Measurements from ENCODE around the gene PTK6.
"Not testable (repeated sequence)": the region's sequence is repeated elsewhere in the genome, so short reads cannot be mapped to it uniquely, and the experiment has no call there.

Gene PTK6

DNA sequence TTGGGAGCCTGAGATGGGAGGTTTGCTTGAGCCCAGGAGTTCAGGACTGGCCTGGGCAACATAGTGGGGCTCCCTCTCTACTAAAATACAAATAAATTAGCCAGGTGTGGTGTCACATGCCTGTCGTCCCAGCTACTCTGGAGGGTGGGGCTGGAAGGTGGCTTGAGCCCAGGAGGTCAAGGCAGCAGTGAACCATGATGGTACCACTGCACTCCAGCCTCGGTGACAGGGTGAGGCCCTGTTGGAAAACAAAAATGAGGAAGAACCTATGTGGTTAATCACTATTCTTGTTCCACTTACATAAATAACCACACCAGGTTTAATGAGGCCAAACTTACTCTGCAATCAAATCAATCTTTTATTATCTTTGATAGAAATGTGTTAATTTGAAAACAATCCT is 11.2 kb downstream of the PTK6 start:
- DNase-seq = no peak

DNA sequence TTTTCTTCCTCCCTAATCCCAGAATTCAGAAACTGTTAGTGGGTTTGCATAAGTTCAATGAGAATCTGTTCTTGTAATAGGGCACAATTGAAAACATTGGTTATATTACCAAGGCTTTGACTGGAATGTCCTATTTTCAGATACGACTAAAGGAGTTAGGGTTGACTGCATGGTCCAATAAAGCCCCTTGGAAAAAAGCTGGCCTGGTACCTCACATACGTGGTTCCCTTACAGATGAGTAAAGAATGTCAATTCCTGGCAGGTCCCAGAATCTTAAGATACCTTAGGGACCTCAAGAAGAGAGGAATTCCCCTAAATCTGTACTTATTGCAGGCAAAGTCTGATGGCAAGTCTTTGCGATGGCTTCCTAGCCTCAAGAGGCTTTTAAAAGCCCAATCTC is 12.0 kb downstream of the PTK6 start:
- DNase-seq = no peak

DNA sequence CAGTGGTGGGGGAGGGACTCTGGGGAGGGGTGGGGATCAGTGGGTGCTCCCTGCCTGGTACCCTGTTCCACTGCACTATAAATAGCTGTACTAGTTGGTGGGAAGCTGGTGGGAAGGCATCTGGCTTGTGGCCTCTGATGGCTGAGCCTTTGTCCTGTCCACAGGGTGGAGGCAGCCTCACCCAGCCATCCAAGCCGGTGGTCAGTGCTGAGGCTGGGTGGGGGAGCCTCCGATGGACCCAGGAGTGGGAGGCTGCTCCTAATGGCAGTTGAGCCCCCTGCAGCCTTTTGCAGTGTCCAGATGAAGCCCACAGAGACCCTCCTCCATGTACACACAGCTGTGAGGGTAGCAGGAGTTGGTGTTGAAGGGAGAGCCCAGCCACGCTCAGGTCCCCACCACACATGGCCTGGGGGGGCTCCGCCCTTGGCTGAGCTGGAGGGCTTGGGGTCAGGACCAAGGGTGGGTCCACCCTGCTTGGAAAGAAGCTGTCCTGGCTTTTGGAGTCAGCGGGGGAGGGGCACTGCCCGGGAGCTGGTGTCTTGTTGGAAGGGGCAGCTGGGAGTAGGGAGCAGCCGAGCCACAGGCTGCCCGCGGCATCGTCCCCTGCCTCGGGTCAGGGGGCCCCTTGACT is 14.1 kb downstream of the PTK6 start:
- no peak for DNase-seq

DNA sequence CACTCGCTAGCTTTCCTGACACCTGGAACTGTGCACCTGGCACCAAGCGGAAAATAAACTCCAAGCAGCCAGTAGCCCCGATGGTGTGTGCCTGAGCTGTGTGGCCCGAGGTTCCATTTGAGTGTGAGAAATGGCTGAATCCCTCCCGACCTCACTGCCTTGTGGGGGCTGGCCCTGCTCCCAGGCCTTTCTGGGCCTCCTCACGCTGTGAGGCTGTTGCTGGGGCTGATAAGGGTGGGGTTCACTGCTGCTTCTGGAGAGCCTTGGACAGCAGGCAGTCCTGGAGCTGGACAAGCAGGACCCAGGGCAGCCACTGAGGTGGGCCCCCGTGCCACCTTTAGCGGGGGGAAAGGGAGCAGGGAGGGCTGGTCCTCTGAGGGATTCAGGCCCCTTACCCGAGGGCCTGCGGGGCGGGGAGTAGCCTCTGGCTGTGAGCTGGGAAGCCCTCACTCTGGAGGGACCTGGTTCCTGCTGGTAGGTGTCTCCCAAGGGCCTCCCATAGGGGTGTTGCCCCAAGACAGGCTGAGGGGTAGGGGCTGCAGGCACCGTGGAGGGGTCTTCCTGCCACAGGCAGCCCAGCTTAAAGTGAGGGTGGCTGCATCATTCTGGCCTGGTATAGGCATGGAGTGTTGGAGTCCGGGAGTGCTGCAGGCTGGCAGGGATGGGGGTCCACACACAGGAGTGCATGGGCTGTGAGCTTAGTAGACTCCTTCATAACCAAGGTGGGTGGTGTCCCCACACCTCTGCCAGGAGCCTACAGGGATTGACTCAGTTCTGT is 14.9 kb downstream of the PTK6 start:
- no peak for DNase-seq

- DNase-seq = no peak
Measured at GRCh38 chr20:63521602-63522001, 15.6 kb downstream of the PTK6 start.

- peak; percentile 45 for DNase-seq
Measured at GRCh38 chr20:63520934-63521601, 16.1 kb downstream of the PTK6 start.

DNA sequence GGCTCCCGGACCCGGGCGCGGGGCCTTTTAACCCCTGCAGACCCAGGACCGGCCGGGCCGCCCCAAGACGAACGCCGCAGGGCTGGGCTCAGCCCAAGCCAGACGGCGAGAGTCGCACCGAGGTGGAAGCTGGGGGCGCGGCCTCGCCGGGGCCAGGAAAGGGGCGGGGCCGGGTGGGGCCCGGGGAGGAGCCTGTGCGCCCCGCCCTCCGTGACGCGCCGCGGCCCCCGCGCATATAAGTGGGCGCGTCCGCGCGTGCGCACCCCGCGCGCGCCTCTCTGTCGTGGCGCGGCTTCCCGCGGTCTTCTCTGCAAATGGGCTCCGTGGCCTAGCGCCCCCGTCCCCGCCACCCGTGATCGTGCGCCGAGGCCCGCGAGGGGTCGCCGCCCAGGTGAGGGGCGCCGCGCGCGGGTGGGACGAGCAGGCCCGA is 16.7 kb downstream of the PTK6 start, which contains the start of gene PPDPF:
Gene PPDPF (plus strand): TSS at position 262 of the 430 bp plus-strand sequence. CDS start 544 bp downstream, outside the sequence.
- peak; percentile 80 for DNase-seq

- peak; percentile 68 for DNase-seq
Measured at GRCh38 chr20:63519668-63520503, 17.3 kb downstream of the PTK6 start.

DNA sequence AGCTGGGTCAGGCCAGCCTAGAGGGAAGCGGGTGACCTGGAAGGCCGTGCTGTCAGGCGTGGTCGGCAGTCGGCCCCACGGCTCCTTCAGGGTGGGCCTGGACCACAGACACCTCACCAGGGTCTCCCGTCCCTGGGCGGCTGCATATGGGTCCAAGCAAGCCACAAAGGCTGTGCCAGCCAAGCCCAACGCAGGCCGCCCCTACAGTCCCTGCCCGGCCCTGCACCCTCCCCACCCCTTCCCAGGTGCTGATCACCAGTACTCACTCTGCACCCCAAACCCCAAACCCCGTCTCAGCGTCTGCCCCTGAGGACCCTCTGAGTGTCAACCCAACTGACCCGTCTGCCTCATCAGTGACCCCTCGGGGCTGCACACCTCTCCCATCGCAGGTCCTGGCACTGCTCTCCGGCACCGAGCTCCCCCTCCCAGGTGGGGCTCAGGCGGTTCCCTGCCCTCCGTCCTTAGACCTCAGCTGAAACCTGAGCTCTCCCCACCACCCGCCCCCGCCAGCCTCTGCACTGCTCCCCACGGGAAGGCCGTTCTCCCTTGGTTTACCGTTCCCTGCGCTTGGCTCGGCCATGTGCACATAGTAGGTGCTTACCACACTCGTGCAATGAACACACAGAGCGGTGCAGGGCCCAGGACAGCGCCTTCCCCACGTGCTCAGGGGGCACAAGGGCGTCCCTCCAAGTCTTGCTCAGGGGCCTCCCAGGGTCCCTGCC is 18.1 kb downstream of the PTK6 start:
- no peak for DNase-seq

- DNase-seq = no peak
Measured at GRCh38 chr20:63518351-63518861, 18.8 kb downstream of the PTK6 start.

GRCh38 chr20:63517376-63518309 is 19.5 kb downstream of the PTK6 start:
- no peak for DNase-seq

DNA sequence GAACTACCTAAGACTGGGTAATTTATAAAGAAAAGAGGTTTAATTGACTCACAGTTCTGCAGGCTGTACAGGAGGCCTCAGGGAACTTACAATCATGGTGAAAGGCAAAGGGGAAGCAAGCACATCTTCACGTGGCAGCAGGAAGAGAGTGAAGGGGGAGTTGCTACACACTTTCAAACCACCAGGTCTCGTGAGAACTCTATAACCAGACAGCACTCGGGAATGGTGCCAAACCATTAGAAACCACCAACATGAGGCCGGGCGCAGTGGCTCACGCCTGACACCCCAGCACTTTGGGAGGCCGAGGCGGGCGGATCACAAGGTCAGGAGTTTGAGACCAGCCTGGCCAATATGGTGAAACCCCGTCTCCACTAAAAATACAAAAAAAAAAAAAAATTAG is 22.7 kb downstream of the PTK6 start:
- DNase-seq = not testable (repeated sequence)

DNA sequence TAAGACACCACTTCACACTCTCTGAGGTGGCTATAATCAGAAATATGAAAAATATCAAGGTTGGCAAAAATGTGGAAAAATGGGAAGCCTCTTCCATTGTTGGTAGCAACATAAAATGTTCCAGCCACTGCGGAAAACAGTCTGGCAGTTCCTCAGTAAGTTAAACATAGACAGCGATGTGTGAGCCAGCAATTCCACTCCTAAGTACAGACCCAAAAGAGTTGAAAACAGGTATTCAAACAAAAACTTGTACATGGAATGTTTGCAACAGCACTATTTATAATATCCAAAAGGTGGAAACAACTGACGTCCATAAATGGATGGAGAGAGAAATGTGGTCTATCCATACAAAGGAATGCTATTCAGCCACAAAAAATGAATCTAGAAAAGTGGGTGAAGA is 24.0 kb downstream of the PTK6 start:
- DNase-seq = no peak

DNA sequence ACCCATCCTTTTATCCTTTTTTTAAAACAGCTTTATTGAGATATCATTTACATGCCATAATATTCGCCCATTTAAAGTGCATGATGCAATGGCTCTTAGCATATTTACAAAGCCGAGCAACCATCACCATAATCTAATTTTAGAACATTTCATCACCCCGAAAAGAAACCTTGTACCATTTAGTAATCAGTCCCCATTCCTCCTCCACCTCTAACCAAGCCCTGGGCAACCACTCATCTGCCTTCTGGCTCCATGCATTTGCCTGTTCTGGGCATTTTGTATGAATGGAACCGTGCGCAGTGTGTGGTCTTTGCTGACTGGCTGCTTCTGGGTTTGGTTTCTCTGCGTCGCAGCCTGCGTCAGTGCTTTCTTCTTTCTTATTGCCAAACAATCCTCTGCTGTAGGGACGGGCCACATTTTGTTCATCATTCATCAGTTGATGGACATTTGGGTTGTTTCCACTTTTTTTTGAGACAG is 28.1 kb downstream of the PTK6 start:
- no peak for DNase-seq

DNA sequence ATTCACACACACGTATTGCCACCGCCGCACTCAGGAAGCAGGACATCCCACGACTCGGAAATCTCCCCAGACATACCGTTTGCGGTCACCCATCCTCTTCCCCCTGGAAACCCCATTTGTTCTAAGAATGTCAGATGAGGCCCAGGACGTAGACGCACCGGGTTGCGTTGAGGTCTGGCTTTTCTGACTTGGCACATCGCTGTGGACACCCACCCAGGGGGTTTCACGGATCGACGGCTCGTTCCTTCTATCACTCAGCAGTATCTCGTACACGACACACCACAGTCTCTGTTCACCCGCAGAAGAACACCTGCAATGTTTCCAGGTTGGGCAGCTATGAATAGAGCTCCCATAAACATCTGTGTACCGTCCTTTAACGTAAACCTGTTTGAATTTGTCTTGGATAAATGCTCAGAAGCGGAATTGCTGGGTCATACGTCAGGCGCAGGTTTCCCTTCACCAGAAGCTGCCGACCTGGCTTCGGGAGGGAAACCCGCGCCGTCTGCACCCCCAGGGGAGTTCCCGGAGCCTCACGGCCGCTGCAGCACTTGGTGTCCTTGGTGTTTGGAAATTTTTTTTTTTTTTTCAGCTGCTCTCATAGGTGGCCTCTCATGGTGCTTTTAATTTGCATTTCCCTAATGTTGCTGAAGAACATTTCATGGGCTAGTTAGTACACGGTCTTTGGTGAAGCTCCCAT is 29.0 kb downstream of the PTK6 start:
- no peak for DNase-seq

- DNase-seq = no peak
Measured at GRCh38 chr20:63507083-63507743, 30.0 kb downstream of the PTK6 start.

DNA sequence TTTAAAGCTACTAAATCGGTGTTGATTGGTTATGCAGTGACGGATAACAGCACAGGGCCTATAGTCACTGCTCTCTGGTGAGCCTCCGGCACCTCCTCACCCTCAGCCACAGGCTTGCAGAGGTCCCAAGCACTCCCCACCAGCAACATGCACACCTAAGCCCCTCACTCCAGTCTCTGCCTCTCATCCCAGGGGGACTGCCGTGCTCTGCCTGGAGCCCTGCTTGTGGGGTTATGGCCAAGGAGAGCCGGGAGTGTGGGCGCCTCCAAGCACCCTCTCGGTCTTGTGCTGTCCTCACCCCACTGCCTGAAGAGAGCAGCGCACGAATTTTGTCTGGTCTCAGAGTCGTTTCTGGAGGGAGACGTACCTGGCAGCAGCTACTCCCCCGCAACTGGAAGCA is 31.5 kb downstream of the PTK6 start:
- no peak for DNase-seq

DNA sequence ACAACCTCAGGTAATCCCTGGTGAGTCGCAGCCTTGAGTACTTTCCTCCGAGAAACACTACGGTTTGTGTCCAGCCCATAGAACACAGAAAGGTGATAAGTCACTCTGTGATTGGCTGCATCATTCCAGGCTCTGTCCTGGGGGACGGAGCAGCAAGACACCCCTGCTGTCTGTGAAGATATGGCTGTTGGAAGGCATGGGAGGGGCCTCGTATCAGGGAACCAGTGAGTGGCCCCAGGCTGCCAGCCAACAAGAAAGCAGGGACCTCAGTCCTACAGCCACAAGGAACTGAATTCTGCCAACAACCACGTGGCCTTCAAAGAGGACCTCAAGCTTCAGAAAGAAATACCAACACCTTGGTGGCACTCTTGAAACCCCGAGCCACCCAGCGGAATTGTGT is 31.9 kb downstream of the PTK6 start:
- no peak for DNase-seq

DNA sequence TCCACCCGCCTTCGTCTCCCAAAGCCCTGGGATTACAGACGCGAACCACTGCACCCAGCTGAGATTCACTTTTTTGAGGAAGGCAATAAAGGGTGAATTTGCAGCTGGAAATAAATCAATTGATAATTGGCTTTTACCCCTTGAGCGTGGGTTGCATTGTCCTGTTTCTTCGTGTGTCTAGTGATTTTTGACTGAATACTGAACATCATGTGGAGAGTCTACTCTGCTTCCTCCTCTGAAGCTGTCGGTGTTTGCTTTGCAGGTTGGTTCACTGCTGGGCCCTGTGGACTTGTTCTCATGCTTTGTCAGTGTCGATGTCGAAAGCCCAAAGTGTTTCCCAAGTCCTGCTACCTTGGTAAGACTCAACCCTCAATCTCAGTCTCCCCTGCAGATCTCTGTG is 32.5 kb downstream of the PTK6 start:
- DNase-seq = no peak

DNA sequence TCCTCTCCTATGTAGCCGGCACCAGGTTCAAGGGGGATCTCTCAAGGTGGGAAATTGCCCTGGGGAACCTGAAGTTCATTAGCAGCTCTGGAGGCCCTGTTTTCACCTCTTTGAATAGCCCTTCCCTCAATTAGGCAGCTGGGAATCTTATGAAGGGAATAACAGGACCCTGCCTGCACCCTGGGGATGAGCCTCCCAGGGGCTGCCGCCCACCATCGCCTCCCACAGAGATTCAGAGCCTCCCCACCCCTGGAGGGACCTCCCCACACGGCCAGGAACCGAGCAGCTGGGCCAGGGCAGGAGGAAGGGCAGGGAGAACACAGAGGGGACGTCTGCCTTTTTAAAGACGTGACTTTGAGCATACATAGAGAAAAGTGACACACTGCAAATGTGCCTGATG is 33.7 kb downstream of the PTK6 start:
- no peak for DNase-seq

Measured in CD4-positive, alpha-beta T cell treated with Interleukin-15 for 1 hour (primary cell).